K562 (cell line): ENCODE measurements around the gene DNAJC1. TPM values are rescaled to one million over a fixed set of nuclear protein-coding genes. Genes with fewer than 3 reads are reported as not detected.

Experiments
- DPF2 ChIP-seq: fragments of 450-650 bp; IDR thresholded peaks from 2 replicates; pipeline ENCODE4 v1.6.1; 2016
- KHSRP ChIP-seq: fragments of 450-650 bp; IDR thresholded peaks from 2 replicates; pipeline ENCODE4 v1.6.1; 2017
- MBD2 ChIP-seq: sonication (generic); IDR thresholded peaks from 2 replicates; pipeline ENCODE4 v1.6.1; 2016; ENCODE audit warnings: low read depth, borderline replicate concordance
- MCM2 ChIP-seq: fragments of 450-650 bp; IDR thresholded peaks from 2 replicates; pipeline ENCODE4 v1.6.1; 2017; ENCODE audit warnings: low read depth, mild to moderate bottlenecking
- RERE ChIP-seq: sonication (generic); formaldehyde crosslinking; IDR thresholded peaks from 2 replicates; pipeline ENCODE4 v1.8.0; 2023; ENCODE audit warnings: missing genetic modification reagents, mild to moderate bottlenecking, borderline replicate concordance
- ZBTB8A ChIP-seq: fragments of 450-650 bp; IDR thresholded peaks from 2 replicates; pipeline ENCODE4 v1.6.1; 2018; ENCODE audit warnings: mild to moderate bottlenecking, moderate library complexity; ENCODE audit not compliant: partially characterized antibody
- ZNF133 ChIP-seq: fragments of 250-450 bp; sonication (Bioruptor Pico); IDR thresholded peaks from 2 replicates; pipeline ENCODE4 v1.4.0; 2020; ENCODE audit warnings: mild to moderate bottlenecking
- polyA plus RNA-seq, 8 experiments: library from polyadenylated mRNA; depleted of rRNA in 4 of 8; stranded (reverse) in 5 of 8; unstranded in 3 of 8; fragments of >200 nt; fragmentation: Nextera tagmentation in 2 of 8; fragmentation: Illumina TruSeq in 1 of 8; extraction: Ambion mirVana in 2 of 8; extraction: Trizol in 1 of 8; gene quantifications; 2 replicates each; pipeline versions ENCODE4 v1.2.1 to v1.2.3, GENCODE V29; 2011 to 2014; ENCODE audit warnings: inconsistent platforms in 1 of 8, missing spikeins in 1 of 8
- total RNA-seq, 7 experiments: library from RNA; depleted of rRNA in 6 of 7; stranded (reverse); fragments of >200 nt in 6 of 7; fragmentation: Illumina TruSeq in 2 of 7; extraction: Trizol in 2 of 7; gene quantifications; 2 replicates each; pipeline versions ENCODE4 v1.2.1 to v1.2.3, GENCODE V29; 2011 to 2021; ENCODE audit warnings: low replicate concordance in 1 of 7
- TF ChIP-seq, protein P1 (sequence below), 2 experiments: IDR thresholded peaks in 1 of 2; conservative IDR thresholded peaks in 1 of 2; 2 replicates each; pipeline ENCODE4 v1.6.1; 2016; ENCODE audit warnings: low read depth in 2 of 2, mild to moderate bottlenecking in 1 of 2, missing compliant biosample characterization in 1 of 2, missing genetic modification characterization in 1 of 2, moderate library complexity in 1 of 2
- TF ChIP-seq, protein P2 (sequence below), 2 experiments: fragments of 450-650 bp; IDR thresholded peaks; 2 replicates each; pipeline ENCODE4 v1.6.1; 2016; ENCODE audit warnings: mild to moderate bottlenecking in 2 of 2, borderline replicate concordance in 1 of 2, low read depth in 1 of 2, moderate library complexity in 1 of 2

The DNAJC1 gene
- total and polyA plus RNA-seq, 9 of the 15 experiments (the other 6 are each of a cell fraction or from before 2014, with no cell fraction given), result 5.4 to 77.6 (median 40.3) TPM

DNA sequence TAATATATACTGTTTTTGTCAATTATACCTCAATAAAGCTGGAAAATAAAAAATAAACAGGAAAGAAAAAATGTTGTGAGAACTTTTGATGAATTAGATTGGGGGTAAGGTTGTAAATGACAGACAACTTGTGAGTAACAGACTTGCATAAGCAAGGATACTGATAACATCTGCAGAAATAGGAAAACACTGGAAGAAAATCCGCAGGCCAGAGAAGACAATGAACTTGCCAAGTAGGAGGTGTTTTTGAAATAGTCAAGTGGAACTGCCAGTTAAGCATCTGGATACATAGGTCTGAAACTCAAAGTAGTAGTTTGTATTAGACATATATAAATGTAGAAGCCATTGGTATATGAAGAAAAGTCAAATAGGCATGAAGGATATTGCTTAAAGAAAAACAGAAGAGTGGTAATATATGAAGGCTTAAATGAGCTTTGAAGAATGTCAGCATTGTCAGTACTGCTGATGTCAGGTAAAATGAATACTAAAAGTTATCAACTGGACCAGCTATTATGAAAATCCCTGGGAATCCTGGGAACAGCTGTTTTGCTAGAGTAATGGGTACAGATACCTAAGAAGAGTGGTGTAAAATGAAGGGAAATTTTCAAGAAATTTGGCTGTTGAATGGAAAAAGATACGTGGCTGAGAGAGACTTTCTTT, 58.7 kb downstream of the DNAJC1 start (continued):
- TF ChIP-seq RERE (CRISPR knock-in tag) (no peak), ZNF133 (no peak), DPF2 (peak; percentile 43; the same call in 1 of the 2 replicates), ZBTB8A (no peak), MBD2 (no peak), MCM2 (no peak), KHSRP (no peak)
- TF ChIP-seq, protein P1, sequence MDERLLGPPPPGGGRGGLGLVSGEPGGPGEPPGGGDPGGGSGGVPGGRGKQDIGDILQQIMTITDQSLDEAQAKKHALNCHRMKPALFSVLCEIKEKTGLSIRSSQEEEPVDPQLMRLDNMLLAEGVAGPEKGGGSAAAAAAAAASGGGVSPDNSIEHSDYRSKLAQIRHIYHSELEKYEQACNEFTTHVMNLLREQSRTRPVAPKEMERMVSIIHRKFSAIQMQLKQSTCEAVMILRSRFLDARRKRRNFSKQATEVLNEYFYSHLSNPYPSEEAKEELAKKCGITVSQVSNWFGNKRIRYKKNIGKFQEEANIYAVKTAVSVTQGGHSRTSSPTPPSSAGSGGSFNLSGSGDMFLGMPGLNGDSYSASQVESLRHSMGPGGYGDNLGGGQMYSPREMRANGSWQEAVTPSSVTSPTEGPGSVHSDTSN (CRISPR knock-in tag; IDR thresholded peaks at IDR 0.05; ENCODE audit: low read depth), result no peak
- TF ChIP-seq, protein P1 (tag; conservative IDR thresholded peaks at IDR 0.05; ENCODE audit: low read depth), result peak; percentile 48
- TF ChIP-seq, protein P2, sequence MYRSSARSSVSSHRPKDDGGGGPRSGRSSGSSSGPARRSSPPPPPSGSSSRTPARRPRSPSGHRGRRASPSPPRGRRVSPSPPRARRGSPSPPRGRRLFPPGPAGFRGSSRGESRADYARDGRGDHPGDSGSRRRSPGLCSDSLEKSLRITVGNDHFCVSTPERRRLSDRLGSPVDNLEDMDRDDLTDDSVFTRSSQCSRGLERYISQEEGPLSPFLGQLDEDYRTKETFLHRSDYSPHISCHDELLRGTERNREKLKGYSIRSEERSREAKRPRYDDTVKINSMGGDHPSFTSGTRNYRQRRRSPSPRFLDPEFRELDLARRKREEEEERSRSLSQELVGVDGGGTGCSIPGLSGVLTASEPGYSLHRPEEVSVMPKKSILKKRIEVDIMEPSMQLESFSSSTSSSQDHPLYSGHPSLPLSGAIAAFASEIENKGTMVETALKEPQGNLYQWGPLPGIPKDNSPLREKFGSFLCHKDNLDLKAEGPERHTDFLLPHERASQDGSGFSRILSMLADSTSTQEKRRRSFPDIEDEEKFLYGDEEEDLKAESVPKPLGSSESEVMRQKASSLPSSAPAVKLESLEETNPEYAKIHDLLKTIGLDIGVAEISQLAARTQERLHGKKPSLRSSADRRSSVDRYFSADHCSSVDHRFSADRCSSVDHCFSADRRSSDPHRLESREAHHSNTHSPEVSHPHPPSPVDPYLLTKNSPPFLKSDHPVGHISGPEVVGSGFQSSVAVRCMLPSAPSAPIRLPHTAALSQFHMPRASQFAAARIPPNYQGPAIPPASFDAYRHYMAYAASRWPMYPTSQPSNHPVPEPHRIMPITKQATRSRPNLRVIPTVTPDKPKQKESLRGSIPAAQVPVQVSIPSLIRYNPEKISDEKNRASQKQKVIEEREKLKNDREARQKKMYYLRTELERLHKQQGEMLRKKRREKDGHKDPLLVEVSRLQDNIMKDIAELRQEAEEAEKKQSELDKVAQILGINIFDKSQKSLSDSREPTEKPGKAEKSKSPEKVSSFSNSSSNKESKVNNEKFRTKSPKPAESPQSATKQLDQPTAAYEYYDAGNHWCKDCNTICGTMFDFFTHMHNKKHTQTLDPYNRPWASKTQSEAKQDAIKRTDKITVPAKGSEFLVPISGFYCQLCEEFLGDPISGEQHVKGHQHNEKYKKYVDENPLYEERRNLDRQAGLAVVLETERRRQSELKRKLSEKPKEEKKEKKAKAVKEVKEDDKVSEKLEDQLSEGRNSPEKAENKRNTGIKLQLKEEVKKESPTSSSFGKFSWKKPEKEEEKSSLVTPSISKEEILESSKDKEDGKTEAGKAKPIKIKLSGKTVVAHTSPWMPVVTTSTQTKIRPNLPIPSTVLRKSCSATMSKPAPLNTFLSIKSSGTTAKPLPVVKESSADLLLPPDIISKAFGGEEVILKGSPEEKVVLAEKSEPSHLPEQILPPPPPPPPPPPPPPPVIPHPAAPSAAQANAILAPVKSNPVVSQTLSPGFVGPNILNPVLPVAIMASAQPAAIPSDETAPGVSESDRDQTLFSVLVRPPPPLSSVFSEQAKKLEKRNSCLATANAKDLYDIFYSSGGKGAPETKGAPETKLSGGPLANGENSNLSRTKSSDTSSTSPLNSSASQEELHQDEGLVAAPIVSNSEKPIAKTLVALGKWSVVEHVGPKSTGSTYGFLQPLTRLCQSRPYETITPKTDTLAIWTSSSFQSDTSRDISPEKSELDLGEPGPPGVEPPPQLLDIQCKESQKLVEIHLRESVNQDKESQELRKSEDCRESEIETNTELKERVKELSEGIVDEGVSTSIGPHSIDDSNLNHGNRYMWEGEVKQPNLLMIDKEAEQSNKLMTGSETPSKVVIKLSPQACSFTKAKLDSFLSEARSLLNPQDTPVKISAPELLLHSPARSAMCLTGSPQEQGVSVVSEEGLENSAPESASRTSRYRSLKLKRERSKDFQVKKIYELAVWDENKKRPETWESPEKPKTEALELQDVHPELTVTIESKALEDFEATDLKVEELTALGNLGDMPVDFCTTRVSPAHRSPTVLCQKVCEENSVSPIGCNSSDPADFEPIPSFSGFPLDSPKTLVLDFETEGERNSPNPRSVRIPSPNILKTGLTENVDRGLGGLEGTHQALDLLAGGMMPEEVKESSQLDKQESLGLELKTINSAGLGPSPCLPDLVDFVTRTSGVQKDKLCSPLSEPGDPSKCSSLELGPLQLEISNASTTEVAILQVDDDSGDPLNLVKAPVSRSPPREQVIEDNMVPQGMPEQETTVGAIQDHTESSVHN (IDR thresholded peaks at IDR 0.05; ENCODE audit: borderline replicate concordance in 1 of 2, low read depth in 1 of 2), result no peak
